OCI-LY1 (cell line): Measurements from ENCODE around the gene FBXO10.

Source experiments
- CTCF ChIP-seq: fragments of 200-600 bp; sonication (generic), shearing (Covaris generic); IDR thresholded peaks from 2 replicates; pipeline ENCODE4 v1.5.1; 2017; ENCODE audit warnings: mild to moderate bottlenecking, antibody characterized with exemption, low read length, moderate library complexity, mixed read lengths
- EZH2 ChIP-seq: fragments of 200-600 bp; sonication (generic), shearing (Covaris generic); IDR thresholded peaks from 2 replicates; pipeline ENCODE4 v1.8.0; 2017; ENCODE audit warnings: borderline replicate concordance, mixed run types, mild to moderate bottlenecking, antibody characterized with exemption, low read length, moderate library complexity, mixed read lengths

- TF ChIP-seq CTCF (no peak), EZH2 (no peak)
Observed at GRCh38 chr9:37625036-37625757, 49.0 kb upstream of the FBXO10 start.
